ENCODE data around the gene PERM1.

The PERM1 gene

GRCh38 chr1:1024771-1025699 is 43.1 kb upstream of the PERM1 start:
- no peak for DNase-seq
- Histone ChIP-seq H3K36me3 (replicated peaks) (peaks cover 19% of the 10 kb centered on the region), H3K27me3 (replicated peaks) (no peaks in the 10 kb centered on the region), H3K4me3 (ENCODE audit: low read depth, low read length) (no peak overlapping the region), H3K27ac (no peak overlapping the region)
- no peak for TF ChIP-seq CTCF (IDR thresholded peaks at IDR 0.05; ENCODE audit: low read depth, low read length, missing control alignments)
- in situ Hi-C loops (cut with HindIII; ENCODE audit: low pct_ligation_motif_present, low sequenced_read_pairs) = no loop called here

GRCh38 chr1:1024149-1024770 is 42.4 kb upstream of the PERM1 start:
- in situ Hi-C loops (cut with HindIII; ENCODE audit: low pct_ligation_motif_present, low sequenced_read_pairs) = no loop called here

GRCh38 chr1:1023700-1024099 is 41.8 kb upstream of the PERM1 start:
- no peak for TF ChIP-seq CTCF (IDR thresholded peaks at IDR 0.05; ENCODE audit: low read depth, low read length, missing control alignments)
- no peak overlapping the region for H3K4me3 ChIP-seq (ENCODE audit: low read depth, low read length)
- in situ Hi-C loops (cut with HindIII; ENCODE audit: low pct_ligation_motif_present, low sequenced_read_pairs) = no loop called here
- no peak overlapping the region for H3K27ac ChIP-seq
- no peak for DNase-seq
- peaks cover 19% of the 10 kb centered on the region for H3K36me3 ChIP-seq (replicated peaks)
- H3K27me3 ChIP-seq (replicated peaks) = no peaks in the 10 kb centered on the region

More at GRCh38 chr1:1024149-1024770, 42.4 kb upstream of the PERM1 start:
- Histone ChIP-seq H3K36me3 (replicated peaks) (peaks cover 19% of the 10 kb centered on the region), H3K27me3 (replicated peaks) (no peaks in the 10 kb centered on the region), H3K4me3 (ENCODE audit: low read depth, low read length) (no peak overlapping the region), H3K27ac (no peak overlapping the region)
- no peak for DNase-seq
- no peak for TF ChIP-seq CTCF (IDR thresholded peaks at IDR 0.05; ENCODE audit: low read depth, low read length, missing control alignments)

GRCh38 chr1:1022302-1023009 is 40.6 kb upstream of the PERM1 start:
- peak overlapping the region; percentile 15 for H3K4me3 ChIP-seq (ENCODE audit: low read depth, low read length)
- TF ChIP-seq CTCF (IDR thresholded peaks at IDR 0.05; ENCODE audit: low read depth, low read length, missing control alignments) = no peak
- no peaks in the 10 kb centered on the region for H3K27me3 ChIP-seq (replicated peaks)
- H3K27ac ChIP-seq = no peak overlapping the region
- peaks cover 14% of the 10 kb centered on the region for H3K36me3 ChIP-seq (replicated peaks)
- in situ Hi-C loops (cut with HindIII; ENCODE audit: low pct_ligation_motif_present, low sequenced_read_pairs) = no loop called here
- DNase-seq = no peak

GRCh38 chr1:1021920-1022259 is 40.0 kb upstream of the PERM1 start:
- H3K36me3 ChIP-seq (replicated peaks) = peaks cover 10% of the 10 kb centered on the region
- in situ Hi-C loops (cut with HindIII; ENCODE audit: low pct_ligation_motif_present, low sequenced_read_pairs) = no loop called here
- no peak overlapping the region for H3K27ac ChIP-seq
- H3K4me3 ChIP-seq (ENCODE audit: low read depth, low read length) = peak overlapping the region; percentile 59
- no peak for TF ChIP-seq CTCF (IDR thresholded peaks at IDR 0.05; ENCODE audit: low read depth, low read length, missing control alignments)
- H3K27me3 ChIP-seq (replicated peaks) = no peaks in the 10 kb centered on the region
- peak; percentile 61 for DNase-seq
